H9 (cell line): ENCODE measurements around the gene GEN1. TPM values are rescaled to one million over a fixed set of nuclear protein-coding genes. Genes with fewer than 3 reads are reported as not detected.

Experiments used
- DNase-seq: peaks from one replicate; pipeline ENCODE4 v3.0.0-alpha.2; 2017
- H2AFZ ChIP-seq: one replicate; pipeline ENCODE4 v1.6.1; 2013; ENCODE audit warnings: mild to moderate bottlenecking, low read length, control low read depth, moderate library complexity
- H2AK5ac ChIP-seq: 2 replicates; pipeline ENCODE4 v1.6.1; 2013; ENCODE audit warnings: low read length, control low read depth, mixed read lengths; ENCODE audit not compliant: insufficient read length
- H2BK120ac ChIP-seq: one replicate; pipeline ENCODE4 v1.6.1; 2013; ENCODE audit warnings: low read depth, mild to moderate bottlenecking, low read length, control low read depth, inconsistent platforms; ENCODE audit not compliant: poor library complexity, severe bottlenecking
- H2BK12ac ChIP-seq: 2 replicates; pipeline ENCODE4 v1.6.1; 2013; ENCODE audit warnings: low read length, control low read depth, mixed read lengths, low read depth; ENCODE audit not compliant: insufficient read length
- H2BK15ac ChIP-seq: 2 replicates; pipeline ENCODE4 v1.6.1; 2013; ENCODE audit warnings: low read depth, low read length, control low read depth
- H2BK20ac ChIP-seq: one replicate; pipeline ENCODE4 v1.6.1; 2013; ENCODE audit warnings: low read depth, mild to moderate bottlenecking, low read length, control low read depth, inconsistent platforms; ENCODE audit not compliant: poor library complexity, severe bottlenecking
- H2BK5ac ChIP-seq: 2 replicates; pipeline ENCODE4 v1.6.1; 2013; ENCODE audit warnings: low read length, control low read depth, mixed read lengths; ENCODE audit not compliant: insufficient read length
- H3K14ac ChIP-seq: 2 replicates; pipeline ENCODE4 v1.6.1; 2013; ENCODE audit warnings: low read length, control low read depth; ENCODE audit not compliant: insufficient read depth
- H3K18ac ChIP-seq: 2 replicates; pipeline ENCODE4 v1.6.1; 2013; ENCODE audit warnings: low read depth, mild to moderate bottlenecking, mixed read lengths, low read length, control low read depth; ENCODE audit not compliant: insufficient read length
- H3K23ac ChIP-seq: 2 replicates; pipeline ENCODE4 v1.6.1; 2013; ENCODE audit warnings: low read length, control low read depth, mixed read lengths, low read depth; ENCODE audit not compliant: insufficient read length
- H3K23me2 ChIP-seq: 2 replicates; pipeline ENCODE4 v1.6.1; 2013; ENCODE audit warnings: low read depth, mild to moderate bottlenecking, mixed read lengths, low read length, control low read depth; ENCODE audit not compliant: insufficient read length, poor library complexity, severe bottlenecking
- H3K27ac ChIP-seq: 2 replicates; pipeline ENCODE4 v1.5.1; 2013; ENCODE audit warnings: low read length, control low read depth, mixed read lengths, low read depth; ENCODE audit not compliant: insufficient read length
- H3K27me3 ChIP-seq: 2 replicates; pipeline ENCODE4 v1.6.1; 2013; ENCODE audit warnings: low read length, control low read depth, inconsistent platforms; ENCODE audit not compliant: insufficient read depth
- H3K4ac ChIP-seq: 2 replicates; pipeline ENCODE4 v1.6.1; 2013; ENCODE audit warnings: low read depth, mild to moderate bottlenecking, control low read depth, inconsistent platforms, low read length, moderate library complexity
- H3K4me1 ChIP-seq: 2 replicates; pipeline ENCODE4 v1.6.1; 2013; ENCODE audit warnings: low read length, control low read depth, inconsistent platforms; ENCODE audit not compliant: insufficient read depth
- H3K4me2 ChIP-seq: 2 replicates; pipeline ENCODE4 v1.6.1; 2013; ENCODE audit warnings: low read length, control low read depth, mixed read lengths; ENCODE audit not compliant: insufficient read length, insufficient read depth
- H3K56ac ChIP-seq: 2 replicates; pipeline ENCODE4 v1.6.1; 2013; ENCODE audit warnings: low read depth, mild to moderate bottlenecking, mixed read lengths, low read length, control low read depth; ENCODE audit not compliant: insufficient read length
- H3K79me1 ChIP-seq: 2 replicates; pipeline ENCODE4 v1.6.1; 2013; ENCODE audit warnings: low read depth, mild to moderate bottlenecking, moderate library complexity, low read length, control low read depth, inconsistent platforms; ENCODE audit not compliant: insufficient read depth, poor library complexity, severe bottlenecking
- H3K79me2 ChIP-seq: 2 replicates; pipeline ENCODE4 v1.6.1; 2013; ENCODE audit warnings: low read length, control low read depth, inconsistent platforms; ENCODE audit not compliant: insufficient read depth
- H3K9ac ChIP-seq: 2 replicates; pipeline ENCODE4 v1.6.1; 2013; ENCODE audit warnings: low read length, control low read depth, mixed read lengths; ENCODE audit not compliant: insufficient read length; ENCODE audit errors: extremely low read depth
- H3K9me3 ChIP-seq: one replicate; pipeline ENCODE4 v1.6.1; 2013; ENCODE audit warnings: low read depth, low read length, inconsistent platforms; ENCODE audit not compliant: control insufficient read depth
- H3T11ph ChIP-seq: one replicate; pipeline ENCODE4 v1.6.1; 2013; ENCODE audit warnings: mild to moderate bottlenecking, low read length, control low read depth, inconsistent platforms
- H4K20me1 ChIP-seq: one replicate; pipeline ENCODE4 v1.6.1; 2013; ENCODE audit not compliant: control insufficient read depth, insufficient read length, insufficient read depth
- H4K5ac ChIP-seq: 2 replicates; pipeline ENCODE4 v1.6.1; 2013; ENCODE audit warnings: low read depth, mild to moderate bottlenecking, mixed read lengths, low read length, control low read depth; ENCODE audit not compliant: insufficient read length
- H4K8ac ChIP-seq: replicated peaks from 2 replicates; pipeline ENCODE4 v1.6.1; 2013; ENCODE audit warnings: low read length, control low read depth, mixed read lengths, low read depth; ENCODE audit not compliant: insufficient read length
- H4K91ac ChIP-seq: 2 replicates; pipeline ENCODE4 v1.6.1; 2013; ENCODE audit warnings: low read depth, mild to moderate bottlenecking, moderate library complexity, mixed read lengths, low read length, control low read depth; ENCODE audit not compliant: insufficient read length
- H3K27ac Mint-ChIP-seq, 3 experiments: 2 replicates in 2 of 3; 3 replicates in 1 of 3; pipeline ENCODE4 v1.8.0; 2020 to 2021; ENCODE audit warnings: mixed read lengths in 3 of 3, mild to moderate bottlenecking in 1 of 3, moderate library complexity in 1 of 3
- H3K27me3 Mint-ChIP-seq: 2 replicates; pipeline ENCODE4 v1.8.0; 2021; ENCODE audit warnings: low read depth, mild to moderate bottlenecking, moderate library complexity, mixed read lengths
- H3K36me3 Mint-ChIP-seq, 3 experiments: 2 replicates in 2 of 3; 3 replicates in 1 of 3; pipeline ENCODE4 v1.8.0; 2020 to 2021; ENCODE audit warnings: low read depth in 3 of 3, mixed read lengths in 3 of 3; ENCODE audit not compliant: insufficient read depth in 1 of 3
- H3K4me1 Mint-ChIP-seq, 2 experiments: 2 replicates each; pipeline ENCODE4 v1.8.0; 2020; ENCODE audit warnings: mixed read lengths in 2 of 2
- H3K4me3 Mint-ChIP-seq, 2 experiments: 2 replicates in 1 of 2; 3 replicates in 1 of 2; pipeline ENCODE4 v1.8.0; 2020 to 2021; ENCODE audit warnings: mild to moderate bottlenecking in 2 of 2, mixed read lengths in 2 of 2, moderate library complexity in 1 of 2
- H3K9me3 Mint-ChIP-seq, 2 experiments: 2 replicates in 1 of 2; 3 replicates in 1 of 2; pipeline ENCODE4 v1.8.0; 2020; ENCODE audit warnings: mild to moderate bottlenecking in 2 of 2, mixed read lengths in 2 of 2, moderate library complexity in 1 of 2
- WGBS: extraction: QIAGEN DNeasy Blood & Tissue Kit; methylation state at CpG from one replicate; pipeline ENCODE4 v1.1.7; 2013; ENCODE audit warnings: missing lambda C conversion rate, low lambda C conversion rate, mixed read lengths; ENCODE audit not compliant: insufficient read length; ENCODE audit errors: extremely low coverage; 5-methylcytosine and 5-hydroxymethylcytosine counted together
- total RNA-seq: library from RNA; stranded (reverse); gene quantifications from 2 replicates; pipeline ENCODE4 v1.2.1, GENCODE V29; 2021
- TF ChIP-seq, protein P1 (sequence below): fragments of 200-600 bp; sonication (generic); conservative IDR thresholded peaks from 3 replicates; pipeline ENCODE4 v1.8.0; 2021; ENCODE audit warnings: antibody characterized with exemption, mild to moderate bottlenecking

The GEN1 gene
- total RNA-seq, 1 experiment from 2014 or later: 28.1 TPM

DNA sequence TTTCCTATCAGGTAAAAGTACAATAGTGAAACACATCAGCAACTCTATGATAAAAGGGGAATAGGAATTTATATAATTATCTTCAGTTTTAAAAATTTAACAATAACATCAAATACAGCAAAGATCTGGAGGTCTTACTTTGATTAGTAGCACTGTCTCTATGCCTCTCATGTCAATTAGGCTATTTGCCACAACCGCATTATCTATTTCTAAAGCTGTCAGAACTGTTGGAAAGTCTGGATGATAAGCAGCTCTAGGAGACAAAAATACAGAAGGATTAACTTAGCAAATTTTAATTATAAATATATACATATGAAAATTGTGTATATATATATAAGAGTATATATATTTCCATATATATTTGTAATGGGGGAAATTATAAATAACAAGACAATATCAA is 45.4 kb upstream of the GEN1 start:
- Histone ChIP-seq H4K91ac (no peak overlapping the region), H3K9ac (no peak overlapping the region), H3K4me2 (no peak overlapping the region), H3K23me2 (no peaks in the 10 kb centered on the region), H2BK15ac (no peak overlapping the region), H2BK120ac (no peak overlapping the region), H4K5ac (no peak overlapping the region), H3K79me1 (no peaks in the 10 kb centered on the region), H3K27ac (no peak overlapping the region), H3K27me3 (no peaks in the 10 kb centered on the region), H3K14ac (no peak overlapping the region), H2BK12ac (no peak overlapping the region), H4K8ac (no peak overlapping the region), H3K79me2 (no peaks in the 10 kb centered on the region), H3K56ac (no peak overlapping the region), H2BK5ac (no peak overlapping the region), H3K4me1 (no peaks in the 10 kb centered on the region), H2BK20ac (no peak overlapping the region), H3K18ac (no peak overlapping the region), H3K9me3 (no peaks in the 10 kb centered on the region), H4K20me1 (no peaks in the 10 kb centered on the region), H2AFZ (no peak overlapping the region), H3T11ph (no peak overlapping the region), H3K4ac (no peak overlapping the region), H2AK5ac (no peak overlapping the region), H3K23ac (no peak overlapping the region)
- WGBS: no CpG with 5 or more reads among the region's 1 CpG
- Mint-ChIP-seq H3K4me3 (no peak overlapping the region), H3K36me3 (peaks cover 15 to 47% (median 46%) of the 10 kb centered on the region in 3 experiments; a peak in 5 of 7 replicates), H3K27me3 (no peaks in the 10 kb centered on the region), H3K27ac (no peak overlapping the region), H3K9me3 (no peaks in the 10 kb centered on the region), H3K4me1 (no peaks in the 10 kb centered on the region)
- TF ChIP-seq, protein P1, sequence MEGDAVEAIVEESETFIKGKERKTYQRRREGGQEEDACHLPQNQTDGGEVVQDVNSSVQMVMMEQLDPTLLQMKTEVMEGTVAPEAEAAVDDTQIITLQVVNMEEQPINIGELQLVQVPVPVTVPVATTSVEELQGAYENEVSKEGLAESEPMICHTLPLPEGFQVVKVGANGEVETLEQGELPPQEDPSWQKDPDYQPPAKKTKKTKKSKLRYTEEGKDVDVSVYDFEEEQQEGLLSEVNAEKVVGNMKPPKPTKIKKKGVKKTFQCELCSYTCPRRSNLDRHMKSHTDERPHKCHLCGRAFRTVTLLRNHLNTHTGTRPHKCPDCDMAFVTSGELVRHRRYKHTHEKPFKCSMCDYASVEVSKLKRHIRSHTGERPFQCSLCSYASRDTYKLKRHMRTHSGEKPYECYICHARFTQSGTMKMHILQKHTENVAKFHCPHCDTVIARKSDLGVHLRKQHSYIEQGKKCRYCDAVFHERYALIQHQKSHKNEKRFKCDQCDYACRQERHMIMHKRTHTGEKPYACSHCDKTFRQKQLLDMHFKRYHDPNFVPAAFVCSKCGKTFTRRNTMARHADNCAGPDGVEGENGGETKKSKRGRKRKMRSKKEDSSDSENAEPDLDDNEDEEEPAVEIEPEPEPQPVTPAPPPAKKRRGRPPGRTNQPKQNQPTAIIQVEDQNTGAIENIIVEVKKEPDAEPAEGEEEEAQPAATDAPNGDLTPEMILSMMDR: no peak
- no peak for DNase-seq
